NCI-H146 (cell line): ENCODE results near the gene NAA20.
A peak's percentile ranks its signal among the peaks of the same experiment; 100 is the strongest.

Experiments used
- DNase-seq: peaks from one replicate; lab custom pipeline; 2025; lab: John Stamatoyannopoulos, UW

NAA20 gene, protein sequence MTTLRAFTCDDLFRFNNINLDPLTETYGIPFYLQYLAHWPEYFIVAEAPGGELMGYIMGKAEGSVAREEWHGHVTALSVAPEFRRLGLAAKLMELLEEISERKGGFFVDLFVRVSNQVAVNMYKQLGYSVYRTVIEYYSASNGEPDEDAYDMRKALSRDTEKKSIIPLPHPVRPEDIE

DNA sequence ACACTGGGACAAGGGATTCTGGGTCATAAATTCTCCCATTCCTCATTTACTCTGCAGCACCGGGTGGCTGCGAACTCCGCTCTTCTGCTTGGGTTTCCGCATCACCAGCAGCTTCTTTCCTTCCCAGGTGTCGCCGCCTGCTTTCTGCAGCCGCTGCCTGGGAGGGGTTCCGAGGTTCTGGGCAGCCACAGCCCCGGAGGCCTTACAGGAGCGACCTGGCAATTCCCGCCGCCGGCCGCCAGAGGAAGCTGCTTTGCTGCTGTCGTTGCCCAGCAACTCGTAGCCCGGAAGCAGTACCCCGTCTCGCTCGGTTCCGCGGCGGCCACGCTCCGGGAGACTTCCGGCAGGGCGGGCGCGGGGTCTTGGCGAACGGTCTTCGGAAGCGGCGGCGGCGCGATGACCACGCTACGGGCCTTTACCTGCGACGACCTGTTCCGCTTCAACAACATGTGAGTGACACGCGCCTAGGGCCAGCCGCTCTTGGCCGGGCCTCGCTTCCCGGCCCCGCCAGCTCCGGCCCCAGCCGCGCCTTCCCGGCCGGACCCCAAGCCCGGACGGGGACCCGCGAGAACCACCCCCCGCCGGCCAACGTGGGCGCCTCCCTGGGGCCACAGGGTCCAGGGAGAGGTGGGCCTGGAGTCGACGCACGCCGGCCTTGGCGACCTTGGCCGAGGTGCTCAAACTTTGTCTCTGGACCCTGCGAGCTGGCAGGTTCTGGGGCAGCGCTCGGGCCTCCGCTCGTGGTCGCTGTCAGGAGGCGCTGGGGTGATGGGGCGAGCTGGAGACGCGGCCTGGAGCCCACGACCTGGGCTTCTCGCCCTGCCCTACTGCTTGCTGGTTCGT lies at the start of gene NAA20:
Gene NAA20, plus strand, starts transcription at position 362 of the 843 bp plus-strand sequence. Its CDS starts 35 bp downstream, at position 397.
- DNase-seq = peak; percentile 98

DNA sequence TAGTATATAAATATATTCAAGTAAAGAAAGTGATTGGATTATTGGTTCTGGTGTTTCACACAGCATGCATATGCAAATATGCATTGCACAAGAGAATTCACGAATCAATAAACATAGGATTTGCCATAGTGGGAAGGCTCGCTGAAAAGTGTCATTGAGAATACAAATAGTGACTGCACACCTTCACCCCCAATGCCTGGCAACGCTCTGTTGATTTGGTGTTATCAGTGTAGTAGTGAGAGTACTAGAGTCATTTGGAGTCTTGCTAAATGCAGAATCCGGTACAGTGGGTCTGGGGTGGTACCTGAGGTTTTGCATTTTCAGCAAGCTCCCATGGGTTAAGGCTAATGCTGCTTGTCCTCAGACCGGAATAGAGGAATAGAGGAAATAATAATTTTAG lies 49.7 kb upstream of the NAA20 start:
- peak; percentile 27 for DNase-seq

DNA sequence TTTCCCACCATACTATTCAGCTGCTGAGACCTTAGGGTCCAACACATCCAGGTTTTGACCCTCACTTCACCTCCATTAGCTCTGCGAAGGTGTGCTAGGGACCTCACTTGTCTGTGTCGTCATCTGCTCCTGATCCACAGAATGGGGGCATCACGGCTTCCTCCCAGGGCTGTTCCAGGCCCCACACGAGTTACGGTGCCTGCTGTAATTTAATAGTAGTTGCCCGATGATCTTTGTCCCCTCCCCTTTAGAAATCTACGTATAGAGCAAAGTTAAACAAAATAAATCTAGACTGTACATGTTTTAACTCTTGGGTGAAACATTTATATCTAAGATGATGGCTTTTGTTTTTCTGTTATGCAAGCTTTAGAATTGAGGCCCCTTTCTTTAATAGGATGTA lies 49.1 kb upstream of the NAA20 start:
- no peak for DNase-seq

DNA sequence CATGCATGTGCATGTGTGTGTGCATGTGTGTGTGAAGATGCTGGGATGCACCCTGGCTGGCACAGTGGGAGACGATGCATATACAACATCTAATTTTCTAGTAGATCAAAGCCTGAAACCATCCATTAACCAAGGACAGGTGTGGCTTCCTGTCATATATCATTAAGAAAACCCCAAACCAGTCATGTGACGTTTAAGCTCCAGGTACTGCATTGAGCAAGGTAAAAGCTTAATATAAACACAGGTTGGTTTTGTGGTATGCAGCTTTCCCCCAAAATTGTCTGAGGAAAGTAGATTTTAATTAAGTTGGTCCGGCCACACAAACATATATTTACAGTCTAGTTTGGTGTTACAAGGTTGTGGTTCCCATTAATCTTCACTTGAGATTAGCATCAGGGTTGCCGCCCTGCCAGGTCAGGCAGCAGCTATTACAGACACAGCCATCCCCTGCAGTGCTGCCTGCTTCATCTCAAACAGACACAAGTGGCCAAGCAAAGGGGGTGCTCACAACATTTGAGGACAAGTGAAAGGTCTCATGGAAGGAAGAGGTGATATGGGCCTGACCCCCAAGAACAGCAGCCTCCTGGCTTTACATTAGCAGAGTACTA lies 48.6 kb upstream of the NAA20 start:
- DNase-seq = peak; percentile 87

DNA sequence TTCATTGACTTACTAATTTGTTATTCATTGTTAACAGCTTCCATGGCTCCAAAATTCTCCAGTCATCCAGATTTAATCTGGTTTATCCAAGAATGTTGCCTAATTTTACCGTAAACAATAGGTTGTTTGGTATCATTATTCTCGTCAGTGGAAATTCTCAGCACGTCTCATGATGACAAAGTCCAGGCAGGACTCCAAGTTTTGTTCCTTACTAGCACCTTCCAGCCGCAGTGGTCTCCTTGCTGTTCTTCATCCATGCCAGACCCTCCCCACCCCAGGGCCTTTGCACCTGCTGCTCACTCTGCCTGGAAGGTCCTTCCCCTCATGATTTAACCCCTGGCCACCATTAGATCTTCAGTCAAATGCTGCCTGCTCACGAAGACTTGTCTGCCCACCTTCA lies 48.1 kb upstream of the NAA20 start:
- DNase-seq = no peak

DNA sequence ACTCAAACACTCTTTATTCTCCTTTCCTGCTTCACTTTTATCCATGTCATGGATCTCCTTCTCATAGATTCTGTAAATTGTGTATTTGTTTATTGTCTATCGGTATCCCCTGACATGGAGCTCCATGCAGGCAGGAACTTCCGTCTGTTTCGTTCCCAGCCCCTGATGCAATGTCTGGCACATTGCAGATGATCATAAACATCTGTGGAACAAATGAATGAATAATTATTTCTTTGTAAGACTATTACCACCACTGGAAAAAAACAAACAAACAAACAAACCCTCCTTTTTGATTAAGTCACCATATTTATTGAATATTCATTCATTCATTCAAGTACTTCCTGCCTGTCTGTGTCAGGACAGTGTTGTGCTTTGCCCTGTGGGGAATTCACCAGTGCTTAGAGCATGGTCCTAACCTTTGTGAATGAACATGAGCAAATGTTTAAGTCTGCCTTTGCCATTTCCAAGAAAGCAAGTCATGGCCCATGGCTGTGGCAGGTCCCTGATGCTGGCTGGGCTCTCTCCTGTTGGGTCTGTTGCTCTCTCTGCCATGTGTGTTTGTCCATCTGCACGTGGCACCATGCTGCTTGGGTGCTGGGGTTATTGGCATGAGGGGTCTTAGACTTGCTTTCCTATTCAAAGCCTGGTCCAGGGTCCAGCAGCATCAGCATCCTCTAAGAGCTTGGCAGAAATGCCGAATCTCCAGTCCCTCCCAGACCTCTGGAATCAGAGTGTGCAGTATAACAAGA lies 47.5 kb upstream of the NAA20 start:
- no peak for DNase-seq

DNA sequence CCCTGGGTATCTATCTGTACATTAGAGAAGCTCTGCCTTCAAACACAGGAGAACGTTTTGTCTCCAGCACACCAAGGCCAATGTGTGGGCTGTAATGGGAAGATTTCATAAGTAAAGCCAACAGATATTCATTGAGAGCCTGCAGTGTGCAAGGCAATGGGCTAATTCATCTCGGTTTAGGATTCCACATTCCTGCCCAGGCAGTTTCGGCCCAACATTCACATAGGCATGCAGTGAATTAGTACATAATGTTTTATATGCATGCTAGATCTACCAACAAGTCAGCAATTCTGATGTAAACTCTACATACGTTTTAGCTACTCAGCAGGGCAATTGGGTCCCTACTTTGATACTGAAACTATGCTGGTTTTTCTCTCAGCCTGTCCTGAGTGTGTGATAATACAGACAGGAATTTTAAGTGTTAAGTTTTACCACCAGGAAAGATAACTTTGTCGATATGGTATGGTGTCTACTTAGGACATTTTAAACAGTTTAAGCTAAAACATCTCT lies 46.9 kb upstream of the NAA20 start:
- DNase-seq = no peak

DNA sequence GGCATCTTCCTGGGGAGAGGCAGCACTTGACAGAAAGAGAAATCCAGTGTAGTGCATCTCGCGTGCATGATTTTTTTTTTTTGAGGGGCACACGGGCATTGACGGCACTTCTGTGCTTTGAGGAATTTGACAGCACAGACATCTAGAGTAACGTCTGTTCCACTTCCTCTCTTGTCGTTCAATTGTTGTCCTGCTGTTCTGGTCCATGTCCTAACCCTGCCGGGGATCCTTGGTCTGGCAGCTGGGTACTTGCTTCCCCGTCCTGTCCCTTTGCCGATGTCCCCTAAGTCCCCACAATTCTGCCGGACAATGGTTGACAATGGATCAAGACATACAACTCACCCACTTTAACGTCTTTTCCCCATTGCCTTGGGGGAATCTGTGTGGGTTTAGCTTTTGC lies 46.0 kb upstream of the NAA20 start:
- no peak for DNase-seq

DNA sequence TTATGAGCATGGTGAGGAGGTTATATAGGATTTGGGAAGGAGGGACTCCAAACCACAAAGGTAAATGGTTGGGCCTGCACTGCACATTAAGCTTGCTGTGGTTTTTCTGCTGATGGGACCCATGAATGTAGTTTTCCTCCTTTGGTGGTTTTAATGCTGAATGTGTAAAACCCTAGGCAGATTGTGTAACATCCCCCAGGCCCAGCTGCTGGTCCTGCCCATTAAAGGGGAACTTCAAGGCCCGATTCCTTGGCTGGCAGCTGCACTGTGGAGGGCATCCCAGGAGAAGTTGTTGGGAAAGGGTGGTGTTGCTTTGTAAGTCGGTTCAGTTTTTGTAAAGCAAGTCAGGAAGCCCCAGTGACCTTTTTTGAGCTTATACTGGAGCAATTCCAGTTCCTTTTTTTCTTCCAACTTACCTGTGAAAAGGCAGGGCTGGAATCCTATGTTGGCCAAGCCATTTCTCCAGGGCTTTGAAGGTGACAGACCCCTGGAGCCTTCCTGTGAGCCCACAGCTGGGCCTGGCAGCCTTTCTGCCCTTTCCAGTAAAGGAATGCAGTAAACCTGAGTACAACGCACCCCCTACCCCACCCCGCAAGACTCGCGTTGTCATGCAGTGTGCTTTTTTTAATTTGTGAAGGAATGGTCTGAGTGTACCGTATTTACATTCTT lies 43.1 kb upstream of the NAA20 start:
- DNase-seq = no peak

DNA sequence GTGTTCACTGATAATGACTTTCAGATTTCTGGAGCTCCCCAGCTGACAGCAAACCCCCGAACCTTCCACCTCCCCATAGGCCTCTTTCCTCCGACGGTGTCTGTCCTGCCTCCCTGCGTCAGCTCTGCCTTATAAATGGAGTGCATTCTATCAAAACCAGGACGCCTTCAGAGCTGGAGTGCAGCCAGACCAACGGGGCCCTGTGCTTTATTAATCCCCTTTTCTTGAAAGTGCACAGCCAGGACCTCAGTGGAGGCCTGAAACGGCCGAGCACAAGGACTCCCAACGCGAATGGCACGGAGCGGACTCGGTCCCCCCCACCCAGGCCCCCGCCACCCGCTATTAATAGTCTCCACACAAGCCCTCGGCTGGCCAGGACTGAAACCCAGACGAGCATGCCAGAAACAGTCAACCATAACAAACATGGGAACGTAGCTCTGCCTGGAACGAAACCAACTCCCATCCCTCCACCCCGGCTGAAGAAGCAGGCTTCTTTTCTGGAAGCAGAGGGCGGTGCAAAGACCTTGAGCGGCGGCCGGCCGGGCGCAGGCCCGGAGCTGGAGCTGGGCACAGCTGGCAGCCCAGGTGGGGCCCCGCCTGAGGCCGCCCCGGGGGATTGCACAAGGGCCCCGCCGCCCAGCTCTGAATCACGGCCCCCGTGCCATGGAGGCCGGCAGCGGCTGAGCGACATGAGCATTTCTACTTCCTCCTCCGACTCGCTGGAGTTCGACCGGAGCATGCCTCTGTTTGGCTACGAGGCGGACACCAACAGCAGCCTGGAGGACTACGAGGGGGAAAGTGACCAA lies 42.3 kb upstream of the NAA20 start:
- peak; percentile 78 for DNase-seq

DNA sequence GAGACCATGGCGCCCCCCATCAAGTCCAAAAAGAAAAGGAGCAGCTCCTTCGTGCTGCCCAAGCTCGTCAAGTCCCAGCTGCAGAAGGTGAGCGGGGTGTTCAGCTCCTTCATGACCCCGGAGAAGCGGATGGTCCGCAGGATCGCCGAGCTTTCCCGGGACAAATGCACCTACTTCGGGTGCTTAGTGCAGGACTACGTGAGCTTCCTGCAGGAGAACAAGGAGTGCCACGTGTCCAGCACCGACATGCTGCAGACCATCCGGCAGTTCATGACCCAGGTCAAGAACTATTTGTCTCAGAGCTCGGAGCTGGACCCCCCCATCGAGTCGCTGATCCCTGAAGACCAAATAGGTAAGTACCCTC lies 41.7 kb upstream of the NAA20 start:
- peak; percentile 76 for DNase-seq

DNA sequence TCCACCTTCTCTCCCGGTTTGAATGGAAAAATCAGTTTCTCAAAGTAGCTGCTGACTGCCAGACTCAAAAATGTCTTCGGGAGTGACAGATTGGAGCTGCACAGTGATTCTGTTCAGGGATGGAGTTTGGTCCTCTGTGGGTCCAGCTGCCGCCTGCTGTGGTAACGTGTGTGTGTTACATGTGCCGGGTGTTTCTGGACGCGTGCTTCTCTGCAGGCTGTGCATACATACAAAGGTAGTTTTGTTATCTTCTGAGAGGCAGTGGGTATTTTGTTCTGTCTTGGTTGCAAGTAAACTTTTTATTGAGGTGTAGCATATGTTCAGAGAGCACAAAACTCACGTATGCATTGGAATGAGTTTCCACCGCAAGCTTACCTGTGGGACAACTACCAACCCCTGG lies 41.3 kb upstream of the NAA20 start:
- peak; percentile 56 for DNase-seq

DNA sequence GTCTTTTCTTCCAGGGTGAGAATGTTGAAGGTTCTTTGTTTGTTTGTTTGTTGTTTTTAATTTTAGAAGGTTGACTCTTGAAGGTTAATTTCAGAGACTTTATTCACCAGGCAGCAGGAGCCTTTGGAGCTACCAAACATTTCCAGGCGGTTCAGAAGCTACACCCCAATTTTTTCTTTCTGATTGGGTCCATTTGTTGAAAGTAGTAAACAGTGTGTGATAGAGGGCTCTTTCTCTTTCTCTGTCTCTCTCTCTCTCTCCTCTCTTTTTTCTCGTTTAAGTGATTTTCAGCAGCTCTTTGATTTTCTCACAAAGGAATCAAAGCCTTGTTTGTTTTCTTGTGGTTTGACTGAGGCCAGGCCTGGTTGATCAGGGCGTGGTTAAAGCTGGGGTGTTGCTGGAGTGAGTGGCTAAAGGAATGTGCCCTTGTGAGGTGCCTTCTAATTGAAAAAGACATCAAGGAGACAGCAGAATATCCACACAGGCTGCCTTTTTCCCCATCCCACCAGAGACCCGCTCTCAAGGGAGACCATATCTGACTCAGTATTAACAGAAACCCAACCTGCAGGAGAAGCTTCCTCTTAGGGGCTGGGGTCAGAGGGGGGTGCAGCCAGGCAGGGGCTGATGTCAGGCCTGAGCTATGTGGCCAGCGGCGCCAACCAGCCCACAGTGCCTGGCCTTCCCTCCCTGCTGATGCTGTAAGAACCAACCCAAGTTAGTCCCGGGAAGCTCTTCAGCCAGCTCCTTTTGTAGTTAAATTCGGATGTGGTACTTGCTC lies 40.4 kb upstream of the NAA20 start:
- no peak for DNase-seq

DNA sequence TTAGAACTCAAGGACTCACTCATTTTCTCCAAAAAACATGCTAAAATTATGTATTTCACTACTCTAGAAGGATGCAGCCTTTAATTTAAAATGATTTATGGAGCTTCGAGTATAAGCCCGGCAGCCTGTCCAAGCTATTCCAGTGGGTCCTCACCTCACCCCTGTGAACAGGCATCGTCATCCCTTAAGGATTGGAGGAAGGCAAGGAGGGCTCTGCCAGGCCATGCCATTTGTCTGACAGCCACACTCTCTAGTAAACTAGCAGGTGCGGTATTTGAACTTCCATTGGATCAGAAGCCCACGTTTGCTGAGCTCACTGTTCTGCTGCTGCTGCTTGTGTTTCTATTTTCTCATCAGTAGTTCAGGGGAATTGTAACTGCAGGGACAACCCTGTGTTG lies 39.8 kb upstream of the NAA20 start:
- no peak for DNase-seq

DNA sequence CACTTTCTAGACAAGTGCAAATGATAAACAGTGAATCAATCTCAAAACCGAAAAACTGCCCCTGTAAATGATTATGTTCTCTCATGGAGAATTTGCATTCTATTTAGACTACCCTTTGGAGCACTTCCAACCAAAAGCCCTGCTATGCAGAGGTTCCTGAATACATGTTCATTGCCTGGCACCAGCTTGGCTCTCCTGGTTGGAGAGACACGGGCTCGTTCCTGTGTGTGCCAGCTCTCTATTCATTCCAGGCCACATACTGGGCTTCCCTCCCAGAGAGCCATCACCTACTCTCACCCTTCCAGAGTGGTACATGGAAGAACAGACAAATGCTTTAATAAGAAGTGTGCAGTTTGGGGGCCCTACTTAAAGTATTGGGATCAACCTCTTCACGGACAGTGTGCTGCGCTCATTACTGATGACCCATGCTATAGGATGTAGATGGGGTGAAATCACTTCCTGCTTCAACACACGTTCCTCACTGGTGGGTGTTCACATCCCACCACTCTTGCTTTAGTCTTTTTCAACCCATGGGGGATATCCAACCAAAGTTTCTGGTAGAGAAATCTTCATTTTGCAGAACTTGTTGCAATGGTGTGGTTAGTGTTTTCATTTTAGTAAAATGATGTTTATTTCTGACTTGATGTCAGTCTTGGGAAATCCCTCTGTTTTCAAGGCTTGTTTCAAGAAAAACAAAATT lies 38.5 kb upstream of the NAA20 start:
- no peak for DNase-seq

DNA sequence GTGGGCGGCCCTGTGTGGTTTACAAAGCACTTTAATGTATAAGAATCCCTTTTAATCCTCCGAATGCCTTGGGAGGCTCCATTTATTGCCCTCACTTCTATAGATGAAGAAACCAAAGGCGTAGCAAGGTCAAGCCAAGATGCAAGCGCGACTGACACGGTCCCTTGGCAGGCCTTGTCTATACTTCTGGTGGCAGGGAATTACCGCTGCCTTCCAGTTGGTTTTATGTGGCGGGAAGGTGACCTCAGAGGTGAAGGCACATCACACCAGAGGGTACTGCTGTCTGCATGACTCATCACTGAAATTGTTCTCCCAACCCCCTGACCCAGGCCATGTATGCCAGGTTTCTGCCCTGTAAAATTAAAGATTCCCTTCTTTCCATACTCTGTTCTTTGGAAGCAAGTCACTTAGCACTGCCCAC lies 36.1 kb upstream of the NAA20 start:
- DNase-seq = peak; percentile 16

DNA sequence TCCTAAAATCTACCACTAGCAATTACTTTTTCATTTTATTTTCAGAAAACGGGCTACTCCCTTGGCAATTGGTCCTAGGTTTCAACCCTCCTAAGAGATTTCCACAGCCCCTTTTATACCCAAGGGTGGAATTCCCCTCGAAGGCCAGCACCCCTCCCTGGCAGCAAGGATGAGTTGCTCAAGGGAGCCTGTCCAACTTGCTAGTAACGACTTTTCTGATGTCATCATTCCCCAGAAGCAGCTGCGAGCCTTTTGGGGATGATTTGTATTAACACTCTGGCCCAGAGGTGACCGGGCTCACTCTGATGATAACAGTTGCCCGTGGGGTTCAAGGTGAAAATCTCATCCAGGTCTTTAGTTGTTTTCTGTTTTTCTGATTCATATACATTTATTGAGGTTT lies 30.7 kb upstream of the NAA20 start:
- DNase-seq = no peak

DNA sequence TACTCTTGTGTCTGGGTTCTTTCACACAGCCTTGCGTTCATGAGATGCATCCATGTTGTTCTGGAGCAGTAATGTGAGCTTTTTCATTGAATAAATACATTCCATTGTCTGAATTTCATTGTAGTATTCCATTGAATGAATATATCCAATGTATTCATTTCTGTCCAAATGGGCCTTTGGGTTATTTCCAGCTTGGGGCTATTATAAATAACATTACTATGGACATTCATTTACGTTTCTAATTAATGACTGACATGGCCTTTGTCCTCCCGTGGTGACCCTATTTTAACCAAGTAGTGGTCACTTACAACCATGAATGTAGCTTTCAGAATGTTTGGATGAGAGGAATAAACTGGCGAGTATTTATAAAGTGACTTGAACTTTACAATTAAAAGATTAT lies 30.1 kb upstream of the NAA20 start:
- DNase-seq = no peak

DNA sequence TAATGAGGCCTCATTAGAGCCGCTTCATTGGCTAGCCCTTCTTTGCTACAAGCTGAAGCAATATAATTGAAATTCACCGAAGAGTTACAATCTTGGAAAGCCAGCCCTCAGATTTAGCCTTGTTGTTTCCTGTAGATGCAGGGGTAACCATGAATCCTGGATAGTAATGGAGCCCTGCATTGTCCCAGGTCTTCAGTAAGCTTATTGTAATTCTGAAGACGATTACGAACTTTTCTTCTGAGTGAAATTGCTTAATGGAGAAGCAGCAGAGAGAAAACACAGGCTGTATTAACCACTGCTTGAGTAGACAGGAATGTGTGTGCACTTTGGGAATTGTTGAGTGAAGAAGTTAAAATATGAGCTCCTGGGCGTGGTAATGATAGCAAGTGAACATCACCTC lies 26.3 kb upstream of the NAA20 start:
- no peak for DNase-seq

DNA sequence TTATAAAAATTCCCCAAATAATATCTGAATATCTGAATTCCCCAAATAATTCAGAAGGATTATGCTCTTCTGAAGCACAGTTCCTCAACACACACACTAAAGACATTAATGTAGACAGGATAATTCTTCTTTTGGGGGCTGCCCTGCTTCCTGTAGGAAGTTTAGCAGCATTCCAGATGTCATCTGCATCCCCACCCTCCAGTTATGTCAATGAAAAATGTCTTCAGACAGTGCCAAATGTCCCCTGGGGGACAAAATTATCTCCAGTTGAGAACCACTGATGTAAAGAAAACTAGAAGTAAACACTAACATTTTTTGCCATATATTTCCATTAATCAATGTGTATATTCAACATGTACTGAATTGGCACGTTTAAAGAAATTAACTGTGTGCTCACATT lies 25.9 kb upstream of the NAA20 start:
- DNase-seq = no peak
